SK-N-MC (cell line): ENCODE data around the gene PTPRG.

ENCODE experiments used
- DNase-seq: peaks from one replicate; pipeline ENCODE4 v3.0.0-alpha.2; 2011; ENCODE audit warnings: low read depth, low spot score
- H3K27ac ChIP-seq: fragments of 200-600 bp; sonication (generic); 2 replicates; pipeline ENCODE4 v1.5.1; 2016; ENCODE audit warnings: mixed run types
- H3K36me3 ChIP-seq: fragments of 200-600 bp; sonication (generic); 2 replicates; pipeline ENCODE4 v1.6.1; 2017; ENCODE audit warnings: antibody characterized with exemption, low read length, mixed read lengths; ENCODE audit not compliant: insufficient read depth
- H3K4me3 ChIP-seq: fragments of 200-600 bp; sonication (generic); 2 replicates; pipeline ENCODE4 v1.5.1; 2016
- H3K9ac ChIP-seq: fragments of 200-600 bp; sonication (generic); 2 replicates; pipeline ENCODE4 v1.8.0; 2017; ENCODE audit warnings: mixed run types, mixed read lengths; ENCODE audit not compliant: insufficient read length
- H3K9me3 ChIP-seq: fragments of 200-600 bp; sonication (generic); 2 replicates; pipeline ENCODE4 v1.6.1; 2017; ENCODE audit warnings: low read depth, mild to moderate bottlenecking, antibody characterized with exemption, low read length, moderate library complexity, mixed read lengths
- EZH2 ChIP-seq: fragments of 200-600 bp; sonication (generic); IDR thresholded peaks from one replicate; pipeline ENCODE4 v1.6.1; 2017; ENCODE audit warnings: antibody characterized with exemption
- FOXP2 ChIP-seq: optimal IDR thresholded peaks from 2 replicates; pipeline ENCODE3; 2011; ENCODE audit warnings: mild to moderate bottlenecking, moderate library complexity; ENCODE audit not compliant: insufficient read depth; ENCODE audit errors: extremely low read length, control extremely low read depth
- POLR2AphosphoS5 ChIP-seq: IDR thresholded peaks from 2 replicates; pipeline ENCODE4 v1.6.1; 2012; ENCODE audit warnings: mild to moderate bottlenecking, low read depth, low read length, borderline replicate concordance

The PTPRG gene

GRCh38 chr3:61978460-61979419 lies 417.4 kb downstream of the PTPRG start:
- Histone ChIP-seq H3K36me3 (no peaks in the 10 kb centered on the region), H3K9me3 (no peaks in the 10 kb centered on the region), H3K27ac (no peak overlapping the region), H3K4me3 (no peak overlapping the region), H3K9ac (no peak overlapping the region)
- no peak for DNase-seq
- TF ChIP-seq FOXP2 = no peak
- no peak for TF ChIP-seq EZH2
- no peak for TF ChIP-seq POLR2AphosphoS5

GRCh38 chr3:61979638-61980037 lies 418.3 kb downstream of the PTPRG start:
- Histone ChIP-seq H3K9me3 (no peaks in the 10 kb centered on the region), H3K27ac (no peak overlapping the region), H3K9ac (no peak overlapping the region), H3K36me3 (no peaks in the 10 kb centered on the region), H3K4me3 (no peak overlapping the region)
- DNase-seq = peak; percentile 51
- TF ChIP-seq EZH2 = no peak
- peak; percentile 56; the same call in 1 of the 2 replicates for TF ChIP-seq POLR2AphosphoS5

- TF ChIP-seq EZH2 = no peak
- no peak for TF ChIP-seq FOXP2
- no peak for TF ChIP-seq POLR2AphosphoS5
- Histone ChIP-seq H3K27ac (no peak overlapping the region), H3K36me3 (no peaks in the 10 kb centered on the region), H3K9ac (no peak overlapping the region), H3K9me3 (no peaks in the 10 kb centered on the region), H3K4me3 (no peak overlapping the region)
- no peak for DNase-seq
Measured at GRCh38 chr3:61980041-61980440, 418.7 kb downstream of the PTPRG start.

GRCh38 chr3:61981060-61981459 lies 419.7 kb downstream of the PTPRG start:
- Histone ChIP-seq H3K27ac (no peak overlapping the region), H3K4me3 (no peak overlapping the region), H3K36me3 (no peaks in the 10 kb centered on the region), H3K9ac (no peak overlapping the region), H3K9me3 (no peaks in the 10 kb centered on the region)
- TF ChIP-seq FOXP2 (no peak), EZH2 (no peak), POLR2AphosphoS5 (no peak)
- DNase-seq = no peak

GRCh38 chr3:61983479-61983878 lies 422.1 kb downstream of the PTPRG start:
- Histone ChIP-seq H3K36me3 (no peaks in the 10 kb centered on the region), H3K9ac (no peak overlapping the region), H3K9me3 (no peaks in the 10 kb centered on the region), H3K27ac (no peak overlapping the region), H3K4me3 (no peak overlapping the region)
- TF ChIP-seq EZH2 (no peak), POLR2AphosphoS5 (no peak), FOXP2 (no peak)
- no peak for DNase-seq

GRCh38 chr3:61985020-61985419 lies 423.6 kb downstream of the PTPRG start:
- DNase-seq = no peak
- Histone ChIP-seq H3K4me3 (no peak overlapping the region), H3K9me3 (no peaks in the 10 kb centered on the region), H3K9ac (no peak overlapping the region), H3K36me3 (no peaks in the 10 kb centered on the region), H3K27ac (no peak overlapping the region)
- no peak for TF ChIP-seq EZH2
- peak; percentile 30; the same call in 1 of the 2 replicates for TF ChIP-seq POLR2AphosphoS5

GRCh38 chr3:61986473-61986872 lies 425.1 kb downstream of the PTPRG start:
- Histone ChIP-seq H3K4me3 (no peak overlapping the region), H3K27ac (no peak overlapping the region), H3K9ac (no peak overlapping the region), H3K36me3 (no peaks in the 10 kb centered on the region), H3K9me3 (no peaks in the 10 kb centered on the region)
- no peak for DNase-seq
- TF ChIP-seq POLR2AphosphoS5 = no peak
- no peak for TF ChIP-seq EZH2
- TF ChIP-seq FOXP2 = no peak

- Histone ChIP-seq H3K4me3 (no peak overlapping the region), H3K36me3 (no peaks in the 10 kb centered on the region)
- TF ChIP-seq POLR2AphosphoS5 = no peak
- TF ChIP-seq EZH2 = no peak
- TF ChIP-seq FOXP2 = no peak
Measured at GRCh38 chr3:61989681-61990080, 428.3 kb downstream of the PTPRG start.

More at GRCh38 chr3:61989681-61990080, 428.3 kb downstream of the PTPRG start:
- Histone ChIP-seq H3K9ac (no peak overlapping the region), H3K27ac (no peak overlapping the region), H3K9me3 (no peaks in the 10 kb centered on the region)
- DNase-seq = no peak
